Measurements from ENCODE around the gene URAD. TPM values are rescaled to one million over a fixed set of nuclear protein-coding genes. Genes with fewer than 3 reads are reported as not detected.

URAD gene
- total RNA-seq, 2 donors from 2014 or later = not detected

- Mint-ChIP-seq H3K36me3 (ENCODE audit: insufficient read depth in 2 of 2) (no peaks in the 10 kb centered on the region), H3K4me1 (ENCODE audit: low read depth) (peaks cover 17% of the 10 kb centered on the region), H3K27ac (no peak overlapping the region), H3K9me3 (no peaks in the 10 kb centered on the region), H3K4me3 (peak overlapping the region in 1 of 2 donors; percentile 40), H3K27me3 (ENCODE audit: low read depth) (peaks cover 74% of the 10 kb centered on the region)
- ATAC-seq (replicated peaks in 1 of 2) = no peak
- no peak for DNase-seq
Observed at GRCh38 chr13:27981006-27981708, 7.3 kb downstream of the URAD start.

- H3K4me3 Mint-ChIP-seq = peak overlapping the region in 1 of 2 donors; percentile 40
Observed at GRCh38 chr13:27980280-27980998, 8.1 kb downstream of the URAD start.

DNA sequence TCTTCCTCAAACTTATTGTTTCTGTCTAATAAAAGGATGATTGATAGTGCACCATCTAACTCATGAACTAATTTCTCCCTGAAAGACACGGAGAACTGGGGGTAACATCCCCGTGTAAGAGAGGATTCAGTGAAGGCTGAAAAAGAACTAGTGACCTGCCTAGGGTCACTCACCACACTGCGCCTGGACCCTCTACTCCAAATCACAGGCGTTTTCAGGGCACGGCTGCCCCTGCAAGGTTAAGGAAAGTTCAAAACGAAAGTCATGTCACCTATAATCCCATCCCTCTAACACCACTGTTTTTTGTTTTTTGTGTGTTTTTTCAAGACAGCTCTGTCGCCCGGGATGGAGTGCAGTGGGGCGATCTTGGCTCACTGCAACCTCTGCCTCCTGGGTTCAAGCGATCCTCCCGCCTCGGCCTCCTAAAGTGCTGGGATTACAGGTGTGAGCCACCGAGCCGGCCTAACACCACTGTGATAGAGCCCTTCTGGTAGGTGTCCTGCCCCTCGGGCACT, 8.7 kb downstream of the URAD start:
- Mint-ChIP-seq H3K36me3 (ENCODE audit: insufficient read depth in 2 of 2) (no peaks in the 10 kb centered on the region), H3K27me3 (ENCODE audit: low read depth) (peaks cover 87% of the 10 kb centered on the region), H3K4me1 (ENCODE audit: low read depth) (peaks cover 28% of the 10 kb centered on the region), H3K27ac (no peak overlapping the region), H3K9me3 (no peaks in the 10 kb centered on the region), H3K4me3 (peak overlapping the region in 1 of 2 donors; percentile 40)
- ATAC-seq (replicated peaks in 1 of 2) (no peak), DNase-seq (no peak)

More at GRCh38 chr13:27980280-27980998, 8.1 kb downstream of the URAD start:
- H3K36me3 Mint-ChIP-seq (ENCODE audit: insufficient read depth in 2 of 2) = no peaks in the 10 kb centered on the region
- peaks cover 24% of the 10 kb centered on the region for H3K4me1 Mint-ChIP-seq (ENCODE audit: low read depth)
- H3K9me3 Mint-ChIP-seq = no peaks in the 10 kb centered on the region
- DNase-seq = no peak
- ATAC-seq (replicated peaks in 1 of 2) = no peak
- peaks cover 81% of the 10 kb centered on the region for H3K27me3 Mint-ChIP-seq (ENCODE audit: low read depth)
- H3K27ac Mint-ChIP-seq = no peak overlapping the region

- Mint-ChIP-seq H3K9me3 (no peaks in the 10 kb centered on the region), H3K4me1 (ENCODE audit: low read depth) (peaks cover 28% of the 10 kb centered on the region), H3K27me3 (ENCODE audit: low read depth) (peaks cover 90% of the 10 kb centered on the region), H3K27ac (no peak overlapping the region), H3K4me3 (peak overlapping the region; percentile 24 to 46), H3K36me3 (ENCODE audit: insufficient read depth in 2 of 2) (no peaks in the 10 kb centered on the region)
- ATAC-seq (replicated peaks in 1 of 2) = no peak
- DNase-seq = no peak
Observed at GRCh38 chr13:27979001-27979643, 9.4 kb downstream of the URAD start.

GRCh38 chr13:27978301-27978968, 10.1 kb downstream of the URAD start:
- H3K4me1 Mint-ChIP-seq (ENCODE audit: low read depth) = peaks cover 28% of the 10 kb centered on the region
- no peak overlapping the region for H3K27ac Mint-ChIP-seq
- ATAC-seq (replicated peaks in 1 of 2) (no peak), DNase-seq (no peak)
- H3K9me3 Mint-ChIP-seq = no peaks in the 10 kb centered on the region
- H3K27me3 Mint-ChIP-seq (ENCODE audit: low read depth) = peaks cover 90% of the 10 kb centered on the region
- peak overlapping the region in 1 of 2 donors; percentile 13 for H3K4me3 Mint-ChIP-seq
- H3K36me3 Mint-ChIP-seq (ENCODE audit: insufficient read depth in 2 of 2) = no peaks in the 10 kb centered on the region

DNA sequence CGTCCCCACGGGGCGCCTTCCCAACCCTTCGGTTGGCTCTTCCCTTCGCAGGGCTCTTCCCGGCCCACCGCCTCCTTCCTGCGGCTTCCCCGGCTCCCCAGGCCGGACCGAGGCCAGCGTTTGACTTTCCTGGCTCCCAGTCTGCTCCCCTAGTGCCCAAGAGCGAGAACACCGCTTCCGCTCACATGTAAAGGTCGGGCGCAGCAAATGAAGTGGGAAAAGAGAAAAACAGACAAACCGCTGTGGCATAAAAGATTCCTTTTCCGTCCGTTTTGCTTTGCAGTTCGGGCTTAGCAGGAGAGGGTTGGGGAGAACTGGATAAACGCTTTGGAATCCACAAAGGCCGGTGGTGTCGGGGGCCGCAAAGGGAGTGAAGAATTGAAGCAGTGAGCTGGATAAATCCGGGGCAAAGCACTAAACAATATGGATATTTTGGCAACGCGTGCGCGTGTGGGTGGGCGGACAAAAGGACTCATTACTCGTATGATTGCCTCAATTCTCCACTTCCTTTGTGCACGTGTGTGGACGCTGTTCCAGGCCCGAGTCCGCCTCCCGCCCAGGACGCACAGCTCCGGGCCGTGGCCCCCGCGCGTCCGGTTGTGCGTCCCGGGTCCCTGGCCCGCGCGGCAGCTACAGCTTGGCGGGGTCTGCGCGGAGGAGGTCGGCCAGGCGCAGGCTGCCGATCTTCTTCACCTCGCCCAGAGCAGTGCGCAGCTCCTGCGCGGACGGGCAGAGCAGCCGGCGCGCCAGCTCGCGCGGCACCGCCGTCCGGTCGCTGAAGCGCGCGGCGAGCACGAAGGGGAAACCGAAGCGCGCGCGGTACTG, 10.8 kb downstream of the URAD start:
- ATAC-seq (replicated peaks in 1 of 2) (no peak), DNase-seq (no peak)
- Mint-ChIP-seq H3K9me3 (no peaks in the 10 kb centered on the region), H3K27ac (peak overlapping the region; percentile 69), H3K4me3 (peak overlapping the region; percentile 28 to 49), H3K4me1 (ENCODE audit: low read depth) (peaks cover 28% of the 10 kb centered on the region), H3K36me3 (ENCODE audit: insufficient read depth in 2 of 2) (no peaks in the 10 kb centered on the region), H3K27me3 (ENCODE audit: low read depth) (peaks cover 90% of the 10 kb centered on the region)

DNA sequence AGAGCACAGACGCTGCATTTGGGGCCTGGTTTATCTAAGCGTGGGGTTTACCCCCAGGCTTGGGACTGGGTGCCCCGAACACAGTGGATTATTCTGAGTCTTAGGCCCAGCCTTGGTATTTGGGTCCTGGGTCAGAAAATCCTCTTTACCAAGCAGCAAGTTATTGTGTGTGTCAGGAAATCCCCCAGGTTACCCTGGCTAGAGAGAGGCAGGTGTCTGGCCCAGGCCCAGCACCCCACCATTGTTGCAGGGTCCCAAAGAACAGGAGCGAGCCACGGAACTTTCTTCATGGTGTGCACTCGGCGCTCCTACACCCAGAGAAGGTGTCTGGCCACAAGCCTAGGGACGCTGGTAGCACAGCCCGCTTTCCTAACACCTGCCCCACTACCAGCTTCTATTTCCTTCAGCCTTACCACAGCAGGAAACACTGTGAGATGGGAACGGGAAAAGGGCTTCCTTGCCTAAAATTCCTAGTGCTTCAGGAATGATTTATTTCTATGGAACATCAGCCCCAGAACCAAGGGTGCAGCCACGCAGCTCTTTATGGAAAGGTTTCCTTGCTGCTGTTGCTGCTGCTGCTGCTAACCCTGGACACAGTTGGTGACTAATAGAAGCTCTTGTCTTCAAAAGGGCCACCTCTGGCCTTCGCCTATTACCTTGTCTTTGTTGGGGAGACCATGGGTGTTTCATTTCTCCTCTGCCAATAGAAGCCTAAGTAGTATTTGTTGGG, 12.0 kb downstream of the URAD start:
- Mint-ChIP-seq H3K36me3 (ENCODE audit: insufficient read depth in 2 of 2) (no peaks in the 10 kb centered on the region), H3K27me3 (ENCODE audit: low read depth) (peaks cover 87% of the 10 kb centered on the region), H3K4me3 (no peak overlapping the region), H3K9me3 (no peaks in the 10 kb centered on the region), H3K27ac (no peak overlapping the region), H3K4me1 (ENCODE audit: low read depth) (peaks cover 28% of the 10 kb centered on the region)
- ATAC-seq (replicated peaks in 1 of 2) (no peak), DNase-seq (no peak)

- no peak for ATAC-seq (replicated peaks in 1 of 2)
- H3K9me3 Mint-ChIP-seq = no peaks in the 10 kb centered on the region
- peaks cover 87% of the 10 kb centered on the region for H3K27me3 Mint-ChIP-seq (ENCODE audit: low read depth)
- no peak for DNase-seq
- peak overlapping the region; percentile 52 to 53 for H3K4me3 Mint-ChIP-seq
- H3K27ac Mint-ChIP-seq = no peak overlapping the region
- H3K36me3 Mint-ChIP-seq (ENCODE audit: insufficient read depth in 2 of 2) = no peaks in the 10 kb centered on the region
- H3K4me1 Mint-ChIP-seq (ENCODE audit: low read depth) = peaks cover 30% of the 10 kb centered on the region
Observed at GRCh38 chr13:27975564-27976361, 12.7 kb downstream of the URAD start.

DNA sequence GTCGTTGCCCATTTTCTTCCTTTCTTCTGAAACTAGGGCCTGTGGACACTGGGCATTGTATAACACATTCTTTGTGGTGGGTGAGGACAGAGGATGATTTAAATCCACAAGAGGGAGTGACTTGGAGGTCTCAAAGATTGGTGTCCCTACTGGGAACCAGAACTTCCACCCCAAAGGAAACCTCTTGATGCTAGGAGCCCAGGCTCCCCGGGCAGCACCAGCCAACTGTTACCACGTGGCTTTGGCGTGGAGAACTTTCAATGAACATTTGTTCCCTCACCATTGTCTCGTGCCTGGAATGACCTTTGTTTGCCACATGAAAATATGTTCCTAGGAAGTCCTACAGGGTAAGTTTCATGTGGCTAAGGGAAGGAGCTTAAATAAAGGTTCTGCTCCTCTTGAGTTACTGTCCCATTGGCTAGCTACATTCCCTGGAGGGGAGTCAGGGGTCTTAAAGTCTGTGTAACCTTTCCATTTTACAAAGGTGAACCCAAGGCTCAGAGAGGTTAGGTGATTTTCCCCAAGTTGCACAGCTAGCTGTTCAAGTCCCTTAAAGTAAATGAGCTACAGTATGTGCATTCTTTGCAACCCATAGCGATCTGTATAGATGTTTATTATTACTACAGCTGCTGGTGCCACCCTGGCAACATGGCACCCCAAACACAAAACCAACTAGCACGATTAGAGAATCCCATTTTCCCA, 14.4 kb downstream of the URAD start:
- ATAC-seq (replicated peaks in 1 of 2) (no peak), DNase-seq (no peak)
- Mint-ChIP-seq H3K4me3 (no peak overlapping the region), H3K27ac (no peak overlapping the region), H3K9me3 (no peaks in the 10 kb centered on the region), H3K4me1 (ENCODE audit: low read depth) (peaks cover 32% of the 10 kb centered on the region), H3K27me3 (ENCODE audit: low read depth) (peaks cover 88% of the 10 kb centered on the region), H3K36me3 (ENCODE audit: insufficient read depth in 2 of 2) (no peaks in the 10 kb centered on the region)

GRCh38 chr13:27973291-27973690, 15.2 kb downstream of the URAD start:
- Mint-ChIP-seq H3K4me1 (ENCODE audit: low read depth) (peaks cover 33% of the 10 kb centered on the region), H3K9me3 (no peaks in the 10 kb centered on the region), H3K36me3 (ENCODE audit: insufficient read depth in 2 of 2) (no peaks in the 10 kb centered on the region), H3K4me3 (no peak overlapping the region), H3K27ac (no peak overlapping the region), H3K27me3 (ENCODE audit: low read depth) (peaks cover 83% of the 10 kb centered on the region)
- no peak for DNase-seq
- ATAC-seq (replicated peaks in 1 of 2) = no peak

DNA sequence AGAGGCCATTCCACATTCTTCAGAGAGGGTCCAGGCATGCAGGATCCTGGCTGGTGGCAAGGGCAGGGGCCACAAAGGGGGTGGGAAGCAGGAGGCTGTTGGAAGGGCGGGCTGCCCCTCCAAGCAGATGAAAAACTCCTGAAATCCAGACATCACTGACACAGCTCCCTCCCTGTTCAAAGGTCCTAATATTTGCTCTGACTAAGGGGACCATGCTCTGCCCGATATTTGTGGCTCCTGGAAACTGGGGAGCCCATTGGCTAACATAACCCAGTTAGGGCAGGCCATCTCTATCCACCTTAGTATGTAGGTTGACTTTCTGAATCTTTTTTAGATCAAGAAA, 16.0 kb downstream of the URAD start:
- peaks cover 87% of the 10 kb centered on the region for H3K27me3 Mint-ChIP-seq (ENCODE audit: low read depth)
- no peak for DNase-seq
- peaks cover 37% of the 10 kb centered on the region for H3K4me1 Mint-ChIP-seq (ENCODE audit: low read depth)
- H3K4me3 Mint-ChIP-seq = no peak overlapping the region
- H3K27ac Mint-ChIP-seq = no peak overlapping the region
- no peak for ATAC-seq (replicated peaks in 1 of 2)
- H3K36me3 Mint-ChIP-seq (ENCODE audit: insufficient read depth in 2 of 2) = peaks cover 0 to 3% of the 10 kb centered on the region in 2 donors
- no peaks in the 10 kb centered on the region for H3K9me3 Mint-ChIP-seq

Data from activated T-cell treated with anti-CD3 and anti-CD28 coated beads, Interleukin-2, amount 50 U/mL, for 72 hours (primary cell).